Activated CD4-positive, alpha-beta T cell treated with anti-CD3 and anti-CD28 coated beads for 48 hours (primary cell): Measurements from ENCODE around the gene HSD17B11.
"Not testable (repeated sequence)": the region's sequence is repeated elsewhere in the genome, so short reads cannot be mapped to it uniquely, and the experiment has no call there.

Experiments
- DNase-seq: peaks from one replicate; pipeline ENCODE4 v3.0.0-alpha.2; 2020

Gene HSD17B11

GRCh38 chr4:87299898-87300297, 91.1 kb downstream of the HSD17B11 start:
- DNase-seq: no peak

DNA sequence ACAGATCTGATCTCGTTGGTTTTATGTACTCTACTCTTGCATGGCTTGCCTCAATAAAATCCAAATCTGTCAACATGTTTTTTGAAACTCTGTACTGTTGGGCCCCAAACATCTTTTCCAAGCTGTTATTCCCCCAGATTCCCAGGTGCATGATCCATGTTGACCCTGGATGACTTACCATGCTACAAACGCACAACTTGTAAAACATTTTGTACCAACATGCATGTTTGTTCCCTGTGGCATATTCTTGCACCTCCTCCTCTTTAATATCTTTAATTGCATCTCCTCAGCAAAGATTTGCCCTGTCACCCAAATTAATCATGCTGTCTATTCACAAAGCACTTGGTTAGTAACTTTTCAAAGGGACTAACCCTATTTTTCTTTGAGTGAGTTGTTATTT, 92.6 kb downstream of the HSD17B11 start:
- DNase-seq: no peak

DNA sequence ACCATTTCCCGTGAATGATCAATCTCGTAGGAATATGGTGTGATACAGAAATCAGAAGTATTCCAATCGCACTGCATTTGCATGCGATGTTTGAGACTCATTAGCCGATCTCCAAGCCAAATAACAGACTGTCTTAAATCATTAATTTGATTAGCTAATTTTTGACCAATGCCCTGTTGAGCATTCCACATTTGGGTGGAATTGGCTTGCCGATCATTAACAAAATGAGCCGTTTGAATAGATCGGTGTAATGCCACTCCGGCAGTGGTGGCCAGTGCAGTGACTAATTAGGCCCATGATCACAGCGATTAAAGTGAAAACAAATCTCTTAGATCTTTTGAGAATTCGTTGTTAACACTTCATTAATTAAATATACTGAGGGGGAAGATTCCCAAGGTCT, 96.1 kb downstream of the HSD17B11 start:
- not testable (repeated sequence) for DNase-seq

- not testable (repeated sequence) for DNase-seq
Observed at GRCh38 chr4:87293889-87294288, 97.1 kb downstream of the HSD17B11 start.

DNA sequence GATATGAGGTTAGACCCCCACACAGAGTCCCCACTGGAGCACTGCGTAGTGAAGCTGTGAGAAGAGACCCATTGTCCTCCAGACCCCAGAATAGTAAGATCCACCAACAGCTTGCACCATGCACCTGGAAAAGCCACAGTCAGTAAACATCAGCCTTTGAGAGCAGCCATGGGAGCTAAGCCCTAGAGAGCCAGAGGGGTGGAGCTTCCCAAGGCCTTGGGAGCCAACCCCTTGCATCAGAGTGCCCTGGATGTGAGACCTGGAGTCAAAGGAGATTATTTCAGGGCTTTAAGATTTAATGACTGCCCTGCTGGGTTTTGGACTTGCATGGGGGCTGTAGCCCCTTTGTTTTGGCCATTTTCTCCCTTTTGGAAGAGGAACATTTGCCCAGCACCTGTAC, 104.0 kb downstream of the HSD17B11 start:
- DNase-seq: no peak
